Astrocyte of the cerebellum (primary cell): ENCODE results near the gene PLEKHF1.

Experiments
- DNase-seq: peaks from one replicate; pipeline ENCODE4 v3.0.0-alpha.2; 2011; ENCODE audit warnings: low read depth
- H3K4me3 ChIP-seq: 2 replicates; pipeline ENCODE4 v1.5.1; 2011; ENCODE audit warnings: mild to moderate bottlenecking, low read depth, low read length, moderate library complexity
- CTCF ChIP-seq: IDR thresholded peaks from 2 replicates; pipeline ENCODE4 v1.5.1; 2012; ENCODE audit warnings: low read length, low read depth, moderate library complexity, mild to moderate bottlenecking; ENCODE audit errors: missing control alignments
- in situ Hi-C: cut with HindIII; loops from 2 replicates; pipeline ENCODE4 v1.10.0; 2017; ENCODE audit warnings: low sequenced_read_pairs

The PLEKHF1 gene

DNA sequence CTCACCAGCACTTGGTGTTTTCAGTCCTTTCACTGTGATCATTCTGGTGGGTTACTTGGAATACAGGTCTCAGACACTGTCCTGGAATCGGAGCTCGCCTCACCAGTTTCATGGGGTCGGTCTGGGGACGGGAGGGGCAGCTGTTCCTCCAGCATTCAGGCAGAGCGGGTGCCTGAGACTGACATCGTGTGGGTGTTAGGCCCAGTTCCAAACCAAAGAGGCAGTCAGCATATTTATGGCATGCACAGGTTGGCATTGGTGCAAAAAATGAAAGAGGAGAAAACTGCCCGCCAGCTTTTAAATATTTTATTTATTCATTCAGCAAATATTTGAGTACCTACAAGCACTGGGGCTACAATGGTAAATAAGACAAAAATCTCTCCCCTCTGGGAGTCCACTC lies 20.1 kb downstream of the PLEKHF1 start:
- H3K4me3 ChIP-seq, result no peak overlapping the region
- in situ Hi-C loops, result no loop called here
- DNase-seq, result no peak
- TF ChIP-seq CTCF, result no peak

DNA sequence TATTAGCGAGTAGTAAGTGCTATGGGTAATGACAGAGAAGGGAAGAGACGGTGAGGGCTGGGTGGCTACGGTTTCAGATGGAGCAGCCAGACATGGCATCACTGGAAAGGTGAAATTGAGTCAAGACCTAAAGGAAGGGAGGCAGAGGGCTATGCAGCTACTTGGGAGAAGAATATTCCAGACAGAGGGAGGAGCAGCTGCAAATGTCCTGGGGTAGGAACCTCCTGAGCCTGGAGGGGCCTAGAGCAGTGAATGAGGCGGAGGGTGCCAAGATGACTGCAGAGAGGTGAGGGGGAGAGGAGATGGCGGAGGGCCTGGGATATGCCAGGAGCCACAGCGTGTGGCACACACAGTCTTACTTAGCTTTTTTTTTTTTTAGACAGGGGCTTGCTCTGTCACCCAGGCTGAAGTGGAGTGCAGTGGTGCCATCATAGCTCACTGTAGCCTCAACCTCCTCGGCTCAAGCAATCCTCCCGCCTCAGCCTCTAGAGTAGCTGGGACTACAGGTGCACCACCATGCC lies 21.1 kb downstream of the PLEKHF1 start:
- H3K4me3 ChIP-seq, result no peak overlapping the region
- TF ChIP-seq CTCF, result no peak
- in situ Hi-C loops, result no loop called here
- no peak for DNase-seq

DNA sequence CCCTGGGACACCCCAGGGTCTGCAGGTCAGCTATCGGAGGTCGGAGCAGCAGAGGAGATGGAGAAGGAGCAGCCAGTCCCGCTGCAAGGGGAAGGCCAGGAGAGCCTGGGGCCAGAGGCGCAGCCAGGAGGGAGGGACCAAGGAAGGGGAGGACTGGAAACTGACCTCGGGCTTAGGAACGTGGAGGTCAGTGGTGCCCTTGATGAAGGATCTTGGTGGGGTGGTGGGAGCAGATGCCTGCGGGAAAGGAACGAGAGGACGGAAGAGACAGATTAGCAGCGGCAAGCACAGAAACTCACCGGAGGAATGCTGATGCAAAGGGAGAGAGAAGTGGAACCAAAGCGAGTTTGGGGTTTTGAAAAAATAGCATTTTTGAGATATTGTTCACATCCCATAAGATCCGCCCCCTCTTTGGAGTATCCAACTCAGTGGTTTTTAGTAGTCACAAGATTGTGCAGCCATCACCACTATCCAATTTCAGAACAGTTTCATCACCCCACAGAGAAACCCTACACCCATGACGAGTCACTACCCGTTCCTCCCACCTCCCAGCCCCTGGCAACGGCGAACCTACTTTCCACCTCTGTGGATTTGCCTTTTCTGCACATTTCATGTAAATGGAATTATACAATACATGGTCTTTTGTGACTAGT lies 22.1 kb downstream of the PLEKHF1 start:
- peak; percentile 97 for DNase-seq
- in situ Hi-C loops, result no loop called here
- H3K4me3 ChIP-seq, result peak overlapping the region; percentile 28
- TF ChIP-seq CTCF, result no peak

DNA sequence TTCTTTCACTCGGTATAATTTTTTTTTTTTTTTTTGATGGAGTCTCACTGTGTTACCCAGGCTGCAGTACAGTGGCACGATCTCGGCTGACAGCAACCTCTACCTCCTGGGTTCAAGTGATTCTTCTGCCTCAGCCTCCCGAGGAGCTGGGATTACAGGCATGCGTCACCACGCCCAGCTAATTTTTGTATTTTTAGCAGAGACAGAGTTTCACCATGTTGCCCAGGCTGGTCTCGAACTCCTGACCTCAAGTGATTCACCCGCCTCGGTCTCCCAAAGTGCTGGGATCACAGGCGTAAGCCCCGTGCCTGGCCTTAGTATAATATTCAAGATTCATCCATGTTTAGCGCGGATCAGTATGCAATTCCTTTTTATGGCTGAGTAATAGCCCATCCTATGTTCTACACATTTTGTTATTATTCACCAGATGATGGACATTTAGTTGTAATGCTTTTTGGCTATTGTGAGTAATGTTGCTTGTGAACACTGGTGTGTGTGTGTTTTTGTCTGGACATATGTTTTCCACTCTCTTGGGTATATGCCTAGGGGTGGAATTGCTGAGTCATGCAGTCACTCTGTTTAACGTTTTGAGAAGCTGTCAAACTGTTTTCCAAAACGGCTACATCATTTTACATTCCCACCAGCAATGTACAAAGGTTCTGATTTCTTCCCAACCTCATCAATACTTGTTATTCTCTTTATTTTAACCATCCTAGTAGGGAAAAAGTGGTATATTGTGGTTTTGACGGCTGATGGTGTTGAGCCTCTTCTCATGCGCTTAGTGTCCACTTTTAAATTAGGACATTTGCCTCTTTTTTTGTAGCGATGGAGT lies 22.9 kb downstream of the PLEKHF1 start:
- no peak for DNase-seq
- no peak overlapping the region for H3K4me3 ChIP-seq
- no peak for TF ChIP-seq CTCF
- in situ Hi-C loops, result no loop called here

GRCh38 chr19:29690842-29691241 lies 25.6 kb downstream of the PLEKHF1 start:
- H3K4me3 ChIP-seq, result no peak overlapping the region
- in situ Hi-C loops, result no loop called here
- peak; percentile 19 for TF ChIP-seq CTCF
- no peak for DNase-seq

DNA sequence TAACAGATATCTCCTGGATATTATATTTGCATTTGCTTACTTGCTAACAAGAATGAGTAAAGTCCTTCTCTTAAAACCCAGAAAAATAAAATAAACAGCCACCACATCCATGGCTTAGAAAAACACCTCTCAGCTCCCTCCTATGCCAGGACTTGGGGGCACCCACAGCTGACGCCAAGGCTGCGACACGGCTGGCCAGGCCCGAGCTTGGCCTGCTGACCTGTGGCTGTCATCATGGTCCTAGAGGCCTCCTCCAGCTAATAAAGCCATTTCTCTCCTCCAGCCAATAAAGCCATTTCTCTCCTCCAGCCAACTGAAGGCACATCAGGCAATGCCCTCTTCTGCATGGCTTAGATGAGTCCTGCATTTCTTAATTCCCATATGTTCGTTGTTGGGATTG lies 28.9 kb downstream of the PLEKHF1 start:
- in situ Hi-C loops, result no loop called here
- no peak for TF ChIP-seq CTCF
- H3K4me3 ChIP-seq, result no peak overlapping the region
- DNase-seq, result no peak
